ENCODE results near the gene HOXB3. TPM values are rescaled to one million over a fixed set of nuclear protein-coding genes. Genes with fewer than 3 reads are reported as not detected.

HOXB3 gene
- polyA plus RNA-seq, 1 donor (not counting 4 experiments of a cell fraction or from before 2014, with no cell fraction given), result 1.1 TPM

GRCh38 chr17:48626245-48627117 is 36.4 kb upstream of the HOXB3 start, which contains the start of gene HOXB9:
Gene HOXB9, minus strand, starts transcription at chr17:48626358. Its CDS starts 89 bp downstream, at chr17:48626269.
- H3K9me1 ChIP-seq (ENCODE audit: control insufficient read depth, extremely low read depth, insufficient read depth, low read length), result no peaks in the 10 kb centered on the region
- H4K20me1 ChIP-seq (ENCODE audit: control insufficient read depth, extremely low read depth, insufficient read depth, low read length), result peaks cover 4% of the 10 kb centered on the region
- peaks cover 100% of the 10 kb centered on the region for H3K27me3 ChIP-seq (ENCODE audit: control insufficient read depth, extremely low read depth, insufficient read depth, low read length)
- no peaks in the 10 kb centered on the region for H3K36me3 ChIP-seq (ENCODE audit: control insufficient read depth in 2 of 2, extremely low read depth in 1 of 2, insufficient read depth in 2 of 2, low read length in 2 of 2)
- no peaks in the 10 kb centered on the region for H3K9me3 ChIP-seq (ENCODE audit: control insufficient read depth, low read depth, low read length)
- no peak within 1 kb of the TSS for H3K9ac ChIP-seq (ENCODE audit: control insufficient read depth, extremely low read depth, insufficient read depth, low read length)
- H3K4me1 ChIP-seq (ENCODE audit: control insufficient read depth, extremely low read depth, insufficient read depth, low read length), result peaks cover 3% of the 10 kb centered on the region
- DNase-seq (ENCODE audit: low read depth, low spot score) (no peak), FAIRE-seq (no peak)
- peak within 1 kb of the TSS; percentile 26 to 54 (median 52) for H3K4me3 ChIP-seq (ENCODE audit: control insufficient read depth in 2 of 3, extremely low read depth in 1 of 3, insufficient read depth in 2 of 3, low read depth in 1 of 3, low read length in 3 of 3)
- H3K27ac ChIP-seq (ENCODE audit: control insufficient read depth, insufficient read depth, low read length), result no peak within 1 kb of the TSS
- peak; percentile 89 for TF ChIP-seq EZH2 (IDR thresholded peaks at IDR 0.05; ENCODE audit: low read length)
- TF ChIP-seq CTCF (optimal IDR thresholded peaks at IDR 0.05 in 1 of 3, IDR thresholded peaks at IDR 0.05 in 1 of 3, conservative IDR thresholded peaks at IDR 0.05 in 1 of 3; ENCODE audit: extremely low read depth in 1 of 3, insufficient read depth in 2 of 3, low read length in 3 of 3), result no peak
- peak within 1 kb of the TSS; percentile 67 for H3K4me2 ChIP-seq (ENCODE audit: control insufficient read depth, extremely low read depth, insufficient read depth, low read depth, low read length)
- H2AFZ ChIP-seq (ENCODE audit: control insufficient read depth, low read length), result no peak within 1 kb of the TSS
- H3K79me2 ChIP-seq (ENCODE audit: control insufficient read depth, insufficient read depth, low read length), result no peaks in the 10 kb centered on the region
- dilution Hi-C loops (cut with MboI; ENCODE audit: extremely low pct_ligation_motif_present, low sequenced_read_pairs), result no loop called here

DNA sequence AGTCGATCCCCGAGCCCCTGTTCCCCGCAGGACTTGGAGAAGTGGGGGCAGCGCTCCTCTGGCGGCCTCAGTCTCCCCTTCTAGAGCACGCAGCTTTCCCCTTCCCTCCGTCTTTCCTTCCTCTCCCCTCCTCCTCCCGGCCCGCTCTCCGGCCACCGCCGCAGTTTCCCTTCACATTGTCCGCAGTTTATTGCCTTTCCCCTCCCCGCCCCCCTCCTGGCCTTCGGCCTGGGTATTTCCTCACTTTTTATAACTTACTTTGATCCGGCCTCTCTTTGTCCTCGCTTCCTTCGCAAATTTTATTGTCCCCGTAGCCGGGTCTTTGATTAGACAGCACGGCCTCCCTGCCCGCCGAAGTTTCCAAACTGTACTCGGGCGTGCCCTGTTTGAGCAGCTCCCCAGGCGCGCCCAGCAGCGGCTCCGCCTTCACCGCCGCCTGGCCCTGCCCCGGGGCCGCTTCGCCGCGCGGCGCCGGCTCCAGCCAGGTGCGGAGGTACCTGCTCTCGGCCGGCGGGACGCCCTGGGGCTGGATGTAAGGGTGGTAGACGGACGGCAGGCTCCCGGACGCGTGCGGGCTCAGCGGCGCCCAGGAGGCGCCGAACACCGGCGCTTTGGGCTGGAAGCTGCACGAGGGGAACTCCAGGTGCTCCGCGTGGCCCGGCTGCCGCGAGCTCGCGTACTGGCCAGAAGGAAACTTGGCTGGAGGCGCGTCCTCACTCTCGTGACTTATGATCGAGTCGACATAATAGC is 35.6 kb upstream of the HOXB3 start:
- DNase-seq (ENCODE audit: low read depth, low spot score), result no peak
- no peaks in the 10 kb centered on the region for H4K20me1 ChIP-seq (ENCODE audit: control insufficient read depth, extremely low read depth, insufficient read depth, low read length)
- TF ChIP-seq CTCF (optimal IDR thresholded peaks at IDR 0.05 in 1 of 3, IDR thresholded peaks at IDR 0.05 in 1 of 3, conservative IDR thresholded peaks at IDR 0.05 in 1 of 3; ENCODE audit: extremely low read depth in 1 of 3, insufficient read depth in 2 of 3, low read length in 3 of 3), result no peak
- TF ChIP-seq EZH2 (IDR thresholded peaks at IDR 0.05; ENCODE audit: low read length), result peak; percentile 85
- H3K27ac ChIP-seq (ENCODE audit: control insufficient read depth, insufficient read depth, low read length), result no peak overlapping the region
- peak overlapping the region; percentile 26 to 54 (median 52) for H3K4me3 ChIP-seq (ENCODE audit: control insufficient read depth in 2 of 3, extremely low read depth in 1 of 3, insufficient read depth in 2 of 3, low read depth in 1 of 3, low read length in 3 of 3)
- H3K79me2 ChIP-seq (ENCODE audit: control insufficient read depth, insufficient read depth, low read length), result no peaks in the 10 kb centered on the region
- H3K9me3 ChIP-seq (ENCODE audit: control insufficient read depth, low read depth, low read length), result no peaks in the 10 kb centered on the region
- no peak overlapping the region for H3K9ac ChIP-seq (ENCODE audit: control insufficient read depth, extremely low read depth, insufficient read depth, low read length)
- no peaks in the 10 kb centered on the region for H3K36me3 ChIP-seq (ENCODE audit: control insufficient read depth in 2 of 2, extremely low read depth in 1 of 2, insufficient read depth in 2 of 2, low read length in 2 of 2)
- peaks cover 3% of the 10 kb centered on the region for H3K4me1 ChIP-seq (ENCODE audit: control insufficient read depth, extremely low read depth, insufficient read depth, low read length)
- H3K4me2 ChIP-seq (ENCODE audit: control insufficient read depth, extremely low read depth, insufficient read depth, low read depth, low read length), result peak overlapping the region; percentile 67
- H3K27me3 ChIP-seq (ENCODE audit: control insufficient read depth, extremely low read depth, insufficient read depth, low read length), result peaks cover 100% of the 10 kb centered on the region
- no peak for FAIRE-seq
- dilution Hi-C loops (cut with MboI; ENCODE audit: extremely low pct_ligation_motif_present, low sequenced_read_pairs), result no loop called here
- no peaks in the 10 kb centered on the region for H3K9me1 ChIP-seq (ENCODE audit: control insufficient read depth, extremely low read depth, insufficient read depth, low read length)
- H2AFZ ChIP-seq (ENCODE audit: control insufficient read depth, low read length), result no peak overlapping the region
